Measurements from ENCODE around the gene CCDC7.
"Not testable (repeated sequence)": the region's sequence is repeated elsewhere in the genome, so short reads cannot be mapped to it uniquely, and the experiment has no call there.

The CCDC7 gene

GRCh38 chr10:32744321-32744720 is 298.4 kb downstream of the CCDC7 start:
- DNase-seq: no peak

- DNase-seq: no peak
Measured at GRCh38 chr10:32746869-32747268, 300.9 kb downstream of the CCDC7 start.

- no peak for DNase-seq
Measured at GRCh38 chr10:32751582-32751981, 305.6 kb downstream of the CCDC7 start.

GRCh38 chr10:32754900-32755299 is 309.0 kb downstream of the CCDC7 start:
- not testable (repeated sequence) for DNase-seq

GRCh38 chr10:32771217-32771616 is 325.3 kb downstream of the CCDC7 start:
- DNase-seq: no peak

- no peak for DNase-seq
Measured at GRCh38 chr10:32773105-32773504, 327.2 kb downstream of the CCDC7 start.

- no peak for DNase-seq
Measured at GRCh38 chr10:32786968-32787367, 341.0 kb downstream of the CCDC7 start.

- DNase-seq: no peak
Measured at GRCh38 chr10:32787690-32788284, 341.8 kb downstream of the CCDC7 start.

- DNase-seq: no peak
Measured at GRCh38 chr10:32788359-32788758, 342.4 kb downstream of the CCDC7 start.

GRCh38 chr10:32790483-32790882 is 344.5 kb downstream of the CCDC7 start:
- no peak for DNase-seq

- no peak for DNase-seq
Measured at GRCh38 chr10:32793033-32793432, 347.1 kb downstream of the CCDC7 start.

- DNase-seq: no peak
Measured at GRCh38 chr10:32795598-32796183, 349.8 kb downstream of the CCDC7 start.

GRCh38 chr10:32797393-32797792 is 351.5 kb downstream of the CCDC7 start:
- not testable (repeated sequence) for DNase-seq

GRCh38 chr10:32846974-32847373 is 401.0 kb downstream of the CCDC7 start:
- DNase-seq: no peak

- no peak for DNase-seq
Measured at GRCh38 chr10:32851301-32851700, 405.4 kb downstream of the CCDC7 start.

- no peak for DNase-seq
Measured at GRCh38 chr10:32854435-32854834, 408.5 kb downstream of the CCDC7 start.

- no peak for DNase-seq
Measured at GRCh38 chr10:32865170-32865569, 419.2 kb downstream of the CCDC7 start.

GRCh38 chr10:32877915-32878314 is 432.0 kb downstream of the CCDC7 start:
- DNase-seq: no peak

- DNase-seq: no peak
Measured at GRCh38 chr10:32878646-32879045, 432.7 kb downstream of the CCDC7 start.

- DNase-seq: no peak
Measured at GRCh38 chr10:32882076-32882475, 436.1 kb downstream of the CCDC7 start.

- DNase-seq: no peak
Measured at GRCh38 chr10:32887481-32887880, 441.5 kb downstream of the CCDC7 start.

- no peak for DNase-seq
Measured at GRCh38 chr10:32888161-32888927, 442.4 kb downstream of the CCDC7 start.

- no peak for DNase-seq
Measured at GRCh38 chr10:32889631-32890212, 443.8 kb downstream of the CCDC7 start.

GRCh38 chr10:32890444-32890843 is 444.5 kb downstream of the CCDC7 start:
- no peak for DNase-seq
